GM18526 (cell line): ENCODE data around the gene PCSK9.

Experiments used
- POLR2A ChIP-seq: IDR thresholded peaks from 3 replicates; pipeline ENCODE4 v1.6.1; 2011; ENCODE audit not compliant: insufficient read length; ENCODE audit errors: extremely low read depth

The PCSK9 gene

GRCh38 chr1:55034476-55035133 lies 4.7 kb upstream of the PCSK9 start:
- TF ChIP-seq POLR2A, result no peak

GRCh38 chr1:55035904-55036303 lies 3.4 kb upstream of the PCSK9 start:
- TF ChIP-seq POLR2A, result no peak

- no peak for TF ChIP-seq POLR2A
These were observed 1.4 kb upstream of the PCSK9 start for GRCh38 chr1:55037733-55038551.

- no peak for TF ChIP-seq POLR2A
These were observed 853 bp upstream of the PCSK9 start for GRCh38 chr1:55038552-55038838.

DNA sequence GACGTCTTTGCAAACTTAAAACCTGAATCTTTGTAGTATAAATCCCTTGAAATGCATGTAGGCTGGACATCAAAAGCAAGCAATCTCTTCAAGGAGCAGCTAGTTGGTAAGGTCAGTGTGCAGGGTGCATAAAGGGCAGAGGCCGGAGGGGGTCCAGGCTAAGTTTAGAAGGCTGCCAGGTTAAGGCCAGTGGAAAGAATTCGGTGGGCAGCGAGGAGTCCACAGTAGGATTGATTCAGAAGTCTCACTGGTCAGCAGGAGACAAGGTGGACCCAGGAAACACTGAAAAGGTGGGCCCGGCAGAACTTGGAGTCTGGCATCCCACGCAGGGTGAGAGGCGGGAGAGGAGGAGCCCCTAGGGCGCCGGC lies 390 bp upstream of the PCSK9 start:
- TF ChIP-seq POLR2A, result no peak

DNA sequence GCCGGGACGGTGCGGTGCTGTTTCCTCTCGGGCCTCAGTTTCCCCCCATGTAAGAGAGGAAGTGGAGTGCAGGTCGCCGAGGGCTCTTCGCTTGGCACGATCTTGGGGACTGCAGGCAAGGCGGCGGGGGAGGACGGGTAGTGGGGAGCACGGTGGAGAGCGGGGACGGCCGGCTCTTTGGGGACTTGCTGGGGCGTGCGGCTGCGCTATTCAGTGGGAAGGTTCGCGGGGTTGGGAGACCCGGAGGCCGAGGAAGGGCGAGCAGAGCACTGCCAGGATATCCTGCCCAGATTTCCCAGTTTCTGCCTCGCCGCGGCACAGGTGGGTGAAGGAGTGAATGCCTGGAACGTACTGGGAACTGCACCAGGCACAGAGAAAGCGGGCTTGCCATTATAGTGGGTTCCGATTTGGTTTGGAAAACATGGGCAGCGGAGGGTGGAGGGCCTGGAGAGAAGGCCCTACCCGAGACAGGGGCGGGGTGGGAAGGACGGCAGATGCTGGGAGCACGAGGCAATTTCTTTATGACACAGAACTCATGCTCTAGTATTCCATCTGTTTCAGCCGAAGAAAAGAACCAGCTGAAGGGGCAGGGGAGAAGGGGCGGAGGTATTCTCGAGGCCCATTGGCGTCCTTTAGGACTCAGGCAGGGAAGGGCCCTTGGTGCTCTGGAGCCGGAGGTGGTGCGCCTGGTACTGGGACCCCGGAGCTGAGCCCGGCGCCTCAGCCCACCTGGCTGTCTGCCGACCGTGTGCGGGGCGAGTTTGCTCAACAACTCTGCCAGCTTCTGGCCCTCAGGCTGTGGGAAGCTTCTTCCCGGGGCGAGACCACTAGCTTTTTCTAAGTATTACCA lies 960 bp downstream of the PCSK9 start:
- no peak for TF ChIP-seq POLR2A

DNA sequence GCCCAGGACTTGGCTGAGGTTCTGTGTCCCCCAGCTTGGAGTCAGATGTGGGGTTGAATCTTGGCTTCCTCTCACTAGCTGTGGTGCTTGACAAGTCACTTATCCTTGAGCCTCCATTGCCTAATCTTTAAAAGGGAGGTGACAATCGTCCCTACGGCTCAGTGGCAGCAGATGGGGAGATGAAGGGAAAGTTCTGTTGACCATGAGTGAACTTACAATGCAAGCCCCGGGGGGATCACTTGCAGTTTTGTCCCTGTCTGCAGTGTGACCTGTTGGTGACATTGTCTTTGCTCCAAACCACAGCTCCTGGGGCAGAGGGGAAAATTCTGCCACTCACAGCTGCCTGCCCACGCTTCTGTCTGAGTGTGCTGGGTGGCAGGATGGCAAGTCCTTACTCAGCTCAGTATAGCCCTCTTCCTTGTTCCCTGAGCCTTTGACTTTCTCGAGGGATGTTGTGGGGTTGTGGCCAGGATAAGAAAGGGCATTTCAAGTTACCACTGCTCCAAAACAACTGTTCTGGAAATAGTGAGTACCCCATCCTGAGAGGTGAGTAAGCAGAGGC lies 1.7 kb downstream of the PCSK9 start:
- no peak for TF ChIP-seq POLR2A

GRCh38 chr1:55041613-55042012 lies 2.3 kb downstream of the PCSK9 start:
- TF ChIP-seq POLR2A, result no peak

GRCh38 chr1:55043011-55043410 lies 3.7 kb downstream of the PCSK9 start:
- TF ChIP-seq POLR2A, result no peak

DNA sequence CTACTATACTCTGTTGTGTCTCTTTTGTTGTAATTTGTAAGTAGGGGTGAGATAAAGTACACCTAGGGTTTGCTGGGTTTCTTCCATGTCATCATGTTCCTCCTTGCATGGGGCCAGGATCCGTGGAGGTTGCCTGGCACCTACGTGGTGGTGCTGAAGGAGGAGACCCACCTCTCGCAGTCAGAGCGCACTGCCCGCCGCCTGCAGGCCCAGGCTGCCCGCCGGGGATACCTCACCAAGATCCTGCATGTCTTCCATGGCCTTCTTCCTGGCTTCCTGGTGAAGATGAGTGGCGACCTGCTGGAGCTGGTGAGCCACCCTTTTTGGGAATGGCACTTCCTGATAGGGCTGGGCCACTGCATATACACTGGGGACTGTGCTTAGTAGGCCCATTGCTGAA lies 4.4 kb downstream of the PCSK9 start:
- no peak for TF ChIP-seq POLR2A

DNA sequence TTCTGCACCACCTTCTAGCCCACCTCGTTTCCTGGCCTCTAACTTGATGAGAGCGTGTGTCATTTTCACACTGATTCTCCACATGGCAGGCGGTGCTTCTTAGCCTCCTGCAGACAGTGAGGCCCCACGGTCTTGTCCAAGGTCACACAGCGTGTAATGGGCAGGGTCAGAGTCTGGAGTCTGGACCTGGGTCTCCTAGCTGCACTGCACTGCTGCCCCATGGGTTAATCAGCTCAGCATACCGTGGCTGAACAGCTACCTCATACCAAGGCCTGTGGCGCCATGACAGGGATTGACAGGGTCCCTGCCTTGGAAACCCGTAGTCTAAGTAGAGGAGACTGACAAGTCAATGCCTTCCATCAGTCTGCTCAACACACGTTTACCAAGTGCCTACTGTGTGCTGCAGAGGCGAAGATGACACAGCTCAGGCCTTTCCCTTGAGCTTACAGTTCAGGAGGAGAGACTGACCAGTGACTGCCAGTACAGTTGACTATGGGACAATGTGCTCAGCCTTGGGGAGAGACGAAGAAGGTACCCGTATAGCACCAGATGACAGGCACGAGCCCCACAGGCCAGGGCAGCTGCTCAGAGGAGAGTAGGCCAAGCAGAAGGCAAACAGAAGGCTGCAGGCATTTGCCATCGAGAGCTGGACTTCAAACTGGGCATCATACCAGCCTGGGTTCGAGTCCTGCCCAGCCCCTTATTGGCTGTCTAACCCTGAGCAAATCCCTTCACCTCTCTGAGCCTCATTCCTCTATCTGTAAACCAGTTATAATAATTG lies 5.5 kb downstream of the PCSK9 start:
- TF ChIP-seq POLR2A, result no peak

DNA sequence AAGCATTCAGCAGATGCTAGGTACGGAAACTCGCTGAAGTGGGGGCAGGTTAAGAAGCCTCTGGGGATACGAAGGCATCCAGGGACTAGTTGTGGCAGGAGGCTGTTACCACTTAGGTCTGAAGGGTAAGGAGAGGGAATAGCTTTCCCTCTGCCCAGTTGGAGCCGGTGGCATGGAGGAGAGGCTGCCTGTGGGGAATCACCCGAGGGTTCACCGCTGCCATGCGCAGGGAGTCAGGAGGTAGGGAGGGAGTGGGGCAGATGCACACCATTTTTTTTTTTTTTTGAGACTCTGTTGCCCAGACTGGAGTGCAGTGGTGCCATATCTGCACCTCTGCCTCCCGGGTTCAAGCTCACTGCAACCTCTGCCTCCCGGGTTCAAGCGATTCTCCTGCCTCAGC lies 6.1 kb downstream of the PCSK9 start:
- no peak for TF ChIP-seq POLR2A

GRCh38 chr1:55046871-55047270 lies 7.5 kb downstream of the PCSK9 start:
- no peak for TF ChIP-seq POLR2A

- TF ChIP-seq POLR2A, result no peak
These were observed 8.3 kb downstream of the PCSK9 start for GRCh38 chr1:55047611-55048010.
